ENCODE data around the gene DUOX2. TPM values are rescaled to one million over a fixed set of nuclear protein-coding genes. Genes with fewer than 3 reads are reported as not detected.

Gene DUOX2
- total RNA-seq, 1 donor from 2014 or later: not detected

- peaks cover 82% of the 10 kb centered on the region for H3K27me3 Mint-ChIP-seq (ENCODE audit: unreplicated experiment)
- no peak for TF ChIP-seq CTCF (IDR thresholded peaks at IDR 0.05)
- H3K9me3 Mint-ChIP-seq (ENCODE audit: unreplicated experiment): no peaks in the 10 kb centered on the region
- H3K27ac Mint-ChIP-seq (ENCODE audit: unreplicated experiment): no peak within 1 kb of the TSS
- no peaks in the 10 kb centered on the region for H3K36me3 Mint-ChIP-seq (ENCODE audit: unreplicated experiment)
- peaks cover 7% of the 10 kb centered on the region for H3K4me1 Mint-ChIP-seq (ENCODE audit: unreplicated experiment)
- no peak for DNase-seq (ENCODE audit: extremely low spot score, unreplicated experiment)
- no peak within 1 kb of the TSS for H3K4me3 Mint-ChIP-seq (ENCODE audit: unreplicated experiment)
Observed at GRCh38 chr15:45129651-45130129, 15.7 kb upstream of the DUOX2 start, which contains the start of the genes DUOX1 and DUOXA1. DUOX1 (plus strand) TSS chr15:45129994; CDS start chr15:45131967, 1,973 bp downstream. DUOXA1 (minus strand) TSS chr15:45129879; CDS start chr15:45123014, 6,865 bp downstream.

GRCh38 chr15:45128971-45129639 is 15.1 kb upstream of the DUOX2 start:
- H3K4me1 Mint-ChIP-seq (ENCODE audit: unreplicated experiment): peaks cover 6% of the 10 kb centered on the region
- H3K4me3 Mint-ChIP-seq (ENCODE audit: unreplicated experiment): no peak overlapping the region
- TF ChIP-seq CTCF (IDR thresholded peaks at IDR 0.05): no peak
- DNase-seq (ENCODE audit: extremely low spot score, unreplicated experiment): no peak
- no peaks in the 10 kb centered on the region for H3K9me3 Mint-ChIP-seq (ENCODE audit: unreplicated experiment)
- peaks cover 79% of the 10 kb centered on the region for H3K27me3 Mint-ChIP-seq (ENCODE audit: unreplicated experiment)
- H3K36me3 Mint-ChIP-seq (ENCODE audit: unreplicated experiment): no peaks in the 10 kb centered on the region
- no peak overlapping the region for H3K27ac Mint-ChIP-seq (ENCODE audit: unreplicated experiment)

GRCh38 chr15:45126535-45127158 is 12.7 kb upstream of the DUOX2 start:
- Mint-ChIP-seq H3K27ac (ENCODE audit: unreplicated experiment) (no peak overlapping the region), H3K36me3 (ENCODE audit: unreplicated experiment) (no peaks in the 10 kb centered on the region), H3K4me3 (ENCODE audit: unreplicated experiment) (no peak overlapping the region), H3K4me1 (ENCODE audit: unreplicated experiment) (peaks cover 6% of the 10 kb centered on the region), H3K9me3 (ENCODE audit: unreplicated experiment) (no peaks in the 10 kb centered on the region), H3K27me3 (ENCODE audit: unreplicated experiment) (peaks cover 59% of the 10 kb centered on the region)
- no peak for DNase-seq (ENCODE audit: extremely low spot score, unreplicated experiment)
- TF ChIP-seq CTCF (IDR thresholded peaks at IDR 0.05): peak; percentile 60

GRCh38 chr15:45123397-45123796 is 9.4 kb upstream of the DUOX2 start:
- no peak overlapping the region for H3K4me3 Mint-ChIP-seq (ENCODE audit: unreplicated experiment)
- H3K27me3 Mint-ChIP-seq (ENCODE audit: unreplicated experiment): peaks cover 39% of the 10 kb centered on the region

More at GRCh38 chr15:45123397-45123796, 9.4 kb upstream of the DUOX2 start:
- H3K4me1 Mint-ChIP-seq (ENCODE audit: unreplicated experiment): peaks cover 2% of the 10 kb centered on the region
- no peak overlapping the region for H3K27ac Mint-ChIP-seq (ENCODE audit: unreplicated experiment)
- H3K36me3 Mint-ChIP-seq (ENCODE audit: unreplicated experiment): no peaks in the 10 kb centered on the region
- no peaks in the 10 kb centered on the region for H3K9me3 Mint-ChIP-seq (ENCODE audit: unreplicated experiment)
- no peak for TF ChIP-seq CTCF (IDR thresholded peaks at IDR 0.05)
- no peak for DNase-seq (ENCODE audit: extremely low spot score, unreplicated experiment)

All from osteocyte (in vitro differentiated cells).